Renal pelvis (tissue), 4 donors: ENCODE measurements around the gene TMEM186. TPM values are rescaled to one million over a fixed set of nuclear protein-coding genes. Genes with fewer than 3 reads are reported as not detected.
"Not testable (repeated sequence)": the region's sequence is repeated elsewhere in the genome, so short reads cannot be mapped to it uniquely, and the experiment has no call there.

ENCODE experiments used
- DNase-seq: peaks from one replicate; pipeline ENCODE4 v3.0.0-alpha.2; 2013
- polyA plus RNA-seq, 3 donors: library from polyadenylated mRNA; unstranded; fragments of 120-200 nt; gene quantifications; one replicate each; pipeline ENCODE4 v1.2.1, GENCODE V29; 2013; ENCODE audit not compliant: insufficient read length in 3 of 3

Gene TMEM186
- polyA plus RNA-seq, 3 donors = 16.6 to 20.2 (median 18.7) TPM

DNA sequence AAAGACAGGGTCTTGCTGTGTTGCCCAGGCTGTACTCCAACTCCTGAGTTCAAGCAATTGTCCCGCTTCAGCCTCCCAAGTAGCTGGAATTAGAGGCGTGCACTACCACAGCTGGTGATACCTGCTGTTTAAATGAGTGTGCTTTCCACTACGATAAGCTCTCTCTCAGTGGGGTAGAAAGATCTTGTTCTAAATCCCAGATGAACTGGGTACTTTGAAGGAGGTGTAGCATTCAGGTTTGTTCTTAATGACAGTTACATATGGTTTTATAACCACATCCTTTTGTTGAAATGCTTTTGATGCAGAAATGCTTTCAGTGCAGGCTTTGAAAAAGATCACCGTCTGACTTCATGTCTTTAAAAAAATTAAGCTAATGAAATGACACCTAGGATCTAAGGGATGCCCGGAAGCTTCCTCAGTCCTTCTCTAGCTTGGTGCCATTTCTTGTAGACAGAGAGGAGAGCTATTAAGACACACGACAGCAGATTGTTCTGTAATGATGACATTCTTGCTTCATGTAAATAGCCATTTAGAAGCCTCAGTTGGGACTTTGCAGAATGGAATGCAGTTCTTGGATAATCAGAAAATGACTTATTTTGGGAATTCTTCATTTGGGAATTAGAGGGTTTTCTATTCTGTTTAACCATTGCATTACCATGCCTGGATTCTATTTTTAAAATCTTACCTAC, 19.7 kb upstream of the TMEM186 start:
- no peak for DNase-seq

DNA sequence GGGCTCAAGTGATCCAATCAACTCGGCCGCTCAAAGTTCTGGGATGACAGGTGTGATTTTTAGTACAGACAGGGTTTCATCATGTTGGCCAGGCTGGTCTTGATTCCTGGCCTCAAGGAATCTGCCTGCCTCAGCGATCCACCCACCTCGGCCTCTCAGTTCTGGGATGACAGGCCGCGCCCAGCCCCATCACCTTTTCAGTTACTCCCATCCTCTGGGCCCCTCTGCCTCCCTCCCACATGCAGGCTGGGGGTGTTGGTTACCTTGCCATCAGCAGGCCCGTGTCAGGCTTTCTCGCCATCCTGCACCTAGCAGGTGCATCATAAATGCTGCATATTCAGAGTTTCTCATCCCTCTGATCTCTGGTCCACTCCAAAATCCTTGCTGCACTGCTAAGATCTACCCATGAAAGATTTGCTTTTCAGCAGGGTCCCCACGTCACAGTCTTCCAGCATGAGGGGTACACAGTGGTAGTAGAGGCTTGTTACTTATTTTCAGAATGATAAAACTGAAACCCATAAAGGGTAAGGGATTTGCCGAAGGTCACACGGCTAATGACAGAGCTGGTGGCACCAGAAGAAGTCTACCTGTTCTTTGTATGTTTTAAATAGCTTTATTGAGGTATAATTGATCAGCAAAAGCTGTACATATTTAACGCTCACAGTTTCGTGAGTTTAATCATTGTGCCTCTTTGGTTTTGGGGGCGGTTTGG, 16.8 kb upstream of the TMEM186 start:
- no peak for DNase-seq

- no peak for DNase-seq
Observed at GRCh38 chr16:8812162-8812843, 14.9 kb upstream of the TMEM186 start.

- no peak for DNase-seq
Observed at GRCh38 chr16:8808613-8809353, 11.3 kb upstream of the TMEM186 start.

- DNase-seq = no peak
Observed at GRCh38 chr16:8808009-8808408, 10.6 kb upstream of the TMEM186 start.

GRCh38 chr16:8807189-8807588, 9.8 kb upstream of the TMEM186 start:
- DNase-seq = no peak

DNA sequence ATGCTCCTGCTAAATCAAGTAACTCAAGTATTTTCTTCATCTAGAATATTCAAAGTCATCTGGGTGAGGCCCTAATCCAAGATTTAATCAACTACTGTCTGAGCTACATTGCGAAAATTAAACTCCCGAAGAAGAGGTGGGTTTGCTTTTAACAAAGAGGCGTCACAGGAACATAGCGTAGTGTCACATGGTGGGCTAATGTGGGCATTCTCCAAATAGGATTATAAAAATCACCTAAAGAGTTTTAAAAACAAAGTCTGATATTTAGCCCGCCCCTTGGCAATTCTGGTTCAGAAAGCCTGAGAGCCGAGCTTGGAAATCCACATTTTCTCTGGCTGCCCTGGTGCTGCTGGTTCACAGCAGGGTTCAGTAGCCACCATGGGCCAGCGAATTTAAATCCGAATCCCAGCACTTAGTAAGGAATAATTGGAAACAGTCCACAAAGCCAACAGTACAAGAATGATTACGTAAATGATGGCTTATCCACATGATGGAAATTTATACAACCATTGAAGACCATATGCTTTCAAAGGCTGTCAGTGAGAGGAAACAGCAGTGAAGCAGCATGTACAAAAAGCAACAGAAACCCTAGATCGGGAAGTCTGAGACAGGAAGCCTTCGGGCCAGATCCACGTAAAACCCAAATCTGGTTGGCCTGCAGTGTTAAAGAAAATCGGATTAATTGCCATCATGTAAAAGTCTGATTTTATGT, 9.0 kb upstream of the TMEM186 start:
- no peak for DNase-seq

DNA sequence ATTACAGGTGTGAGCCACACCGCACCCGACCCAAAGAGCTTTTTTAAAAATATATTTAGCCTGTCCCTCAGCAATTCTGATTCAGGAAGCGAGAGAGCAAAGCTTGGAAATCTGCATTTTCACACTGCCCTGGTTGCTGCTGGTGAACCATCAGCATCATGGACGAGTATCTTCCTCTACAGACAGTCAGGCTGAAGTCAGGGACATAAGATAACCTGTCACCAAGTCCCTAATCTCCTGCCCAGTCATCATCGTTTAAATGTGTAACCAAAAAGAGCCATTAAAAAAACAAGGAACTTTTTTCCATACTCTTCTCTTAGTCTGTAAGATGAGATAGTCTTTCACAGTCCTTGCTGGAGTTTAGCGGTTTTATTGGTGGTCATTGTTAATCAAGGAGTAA, 6.9 kb upstream of the TMEM186 start:
- no peak for DNase-seq

DNA sequence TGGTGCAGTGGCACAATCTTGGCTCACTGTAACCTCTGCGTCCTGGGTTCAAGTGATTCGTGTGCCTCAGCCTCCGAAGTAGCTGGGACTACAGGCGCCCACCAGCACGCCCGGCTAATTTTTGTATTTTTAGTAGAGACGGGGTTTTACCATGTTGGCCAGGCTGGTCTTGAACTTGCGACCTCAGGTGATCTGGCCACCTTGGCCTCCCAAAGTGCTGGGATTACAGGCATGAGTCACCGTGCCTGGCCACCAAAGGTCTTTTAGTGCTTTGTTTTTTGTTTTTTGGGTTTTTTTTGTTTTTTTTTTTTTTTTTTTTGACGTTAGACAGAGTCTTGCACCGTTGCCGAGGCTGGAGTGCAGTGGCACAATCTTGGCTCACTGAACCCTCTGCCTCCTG, 6.3 kb upstream of the TMEM186 start:
- not testable (repeated sequence) for DNase-seq

DNA sequence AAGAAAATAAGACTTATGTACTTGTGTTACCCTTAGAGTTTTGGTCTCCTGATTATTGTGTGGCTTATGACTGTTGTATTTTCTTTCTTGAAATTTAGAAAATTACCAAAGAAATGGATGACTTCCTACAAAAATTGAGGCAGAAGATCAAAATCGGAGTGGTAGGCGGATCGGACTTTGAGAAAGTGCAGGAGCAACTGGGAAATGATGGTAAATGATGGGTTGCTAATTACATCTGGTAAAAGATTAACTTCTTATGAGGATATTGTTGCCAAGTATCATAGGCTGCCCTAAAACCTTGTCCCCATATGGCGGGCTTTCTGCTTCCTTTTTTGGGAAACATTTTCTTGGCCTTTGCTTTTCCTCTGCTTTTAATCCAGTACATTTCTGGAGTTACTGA, 4.3 kb upstream of the TMEM186 start:
- no peak for DNase-seq

GRCh38 chr16:8798535-8799157, 1.2 kb upstream of the TMEM186 start:
- DNase-seq = no peak

GRCh38 chr16:8798174-8798527, 712 bp upstream of the TMEM186 start:
- DNase-seq = no peak

DNA sequence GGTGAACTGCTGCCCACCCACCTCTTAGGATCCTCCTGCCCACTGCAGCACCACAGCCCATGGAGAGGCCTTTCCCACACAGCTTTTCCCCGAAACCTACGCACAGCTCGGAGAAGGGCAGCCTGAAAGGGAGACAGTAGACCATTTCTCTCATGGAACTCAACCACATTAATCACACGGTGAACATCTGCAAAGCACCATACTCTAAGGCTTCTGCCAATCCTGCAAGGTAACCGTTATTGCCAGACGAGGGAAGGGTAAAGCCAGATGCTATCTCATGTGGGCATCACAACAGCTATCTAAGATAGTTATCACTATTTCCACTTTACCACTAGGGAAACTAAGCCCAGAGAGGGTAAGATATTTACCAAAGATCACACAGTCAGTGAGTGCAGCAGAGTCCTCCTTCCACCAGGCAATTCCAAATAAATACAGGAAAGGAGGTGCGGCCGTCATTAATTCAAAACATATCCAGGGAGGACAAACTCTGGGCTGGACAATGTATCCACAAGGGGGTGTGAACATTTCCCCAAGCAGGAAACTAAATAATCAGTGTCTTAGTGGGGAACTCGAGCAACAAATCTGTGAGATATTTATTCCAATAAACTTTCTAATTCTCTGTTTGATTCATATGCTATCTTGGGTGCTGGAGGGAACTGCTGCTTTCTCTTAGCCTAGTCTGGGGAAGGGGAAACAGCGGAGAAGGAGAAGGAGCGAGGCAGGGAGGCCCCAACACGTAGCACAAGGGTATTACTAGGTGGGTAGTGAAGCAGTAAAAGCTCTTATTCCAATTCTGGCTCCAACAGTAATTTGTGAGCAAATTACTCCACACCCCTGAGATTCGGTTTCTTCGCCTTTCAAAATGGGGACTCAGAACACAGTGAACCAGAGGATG, 723 bp downstream of the TMEM186 start:
- DNase-seq = no peak

DNA sequence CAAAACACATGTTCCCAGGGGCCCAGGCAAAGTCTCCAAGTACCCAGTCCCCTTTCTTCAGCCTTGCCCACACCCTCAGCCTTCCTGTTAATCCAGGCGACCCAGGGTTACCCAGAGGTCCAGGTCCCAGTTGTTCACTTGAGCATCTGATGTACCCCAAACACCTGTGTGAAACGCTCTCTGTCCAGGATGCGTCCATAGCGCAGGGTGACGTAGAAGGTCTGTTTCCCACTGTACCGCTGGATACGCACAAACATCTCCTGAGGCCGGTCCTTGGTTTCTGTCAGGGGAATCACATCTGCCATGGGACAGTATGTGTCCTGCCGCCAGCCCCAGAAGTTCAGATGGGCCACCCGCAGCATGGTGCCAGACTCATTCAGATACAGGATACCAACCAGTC, 1.6 kb downstream of the TMEM186 start:
- DNase-seq = no peak

DNA sequence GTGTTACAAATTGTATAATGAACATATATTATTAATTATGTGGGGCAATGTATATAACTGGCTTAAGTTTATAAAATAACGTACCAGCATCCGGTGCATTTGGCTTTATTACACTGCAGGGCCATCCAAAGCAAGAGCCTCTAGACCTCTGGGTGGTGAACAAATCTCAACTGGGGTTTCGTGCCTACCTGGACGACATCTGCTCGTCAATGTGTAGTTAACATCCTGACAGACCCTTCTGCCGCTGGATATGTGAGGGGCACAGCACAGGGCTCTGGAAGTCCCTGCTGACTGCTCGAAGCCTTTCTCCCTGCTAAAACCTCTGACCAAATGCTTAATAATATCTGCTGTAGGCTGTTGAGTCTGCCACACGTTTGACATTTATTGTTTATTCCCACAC, 2.3 kb downstream of the TMEM186 start:
- no peak for DNase-seq

DNA sequence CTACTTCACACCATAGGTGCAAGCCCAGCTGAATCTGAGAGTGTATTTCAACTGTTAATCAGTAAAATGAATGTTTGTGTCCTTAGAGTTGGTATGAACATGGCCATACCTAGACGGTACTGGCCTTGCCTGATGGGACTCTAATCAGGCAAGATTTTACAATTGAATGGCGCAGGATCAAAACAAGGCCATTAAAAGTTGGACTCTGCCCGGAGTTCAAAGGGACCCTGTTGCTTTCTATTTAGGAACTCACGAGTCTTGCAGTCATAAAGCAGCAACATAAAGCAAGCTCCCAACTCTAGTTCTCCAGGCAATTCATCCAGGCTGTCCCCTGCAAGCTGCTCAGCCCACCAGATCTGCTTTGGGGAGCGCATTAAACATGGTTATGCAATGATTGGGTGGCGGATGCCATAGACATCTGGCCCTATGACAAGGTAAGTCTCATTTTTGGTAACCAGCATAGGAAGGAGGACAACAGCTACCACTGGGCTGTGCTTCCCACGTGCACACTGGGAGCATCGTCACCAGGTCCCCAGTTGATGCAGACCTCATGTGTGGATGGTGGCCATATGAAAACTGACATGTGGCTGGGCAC, 8.8 kb downstream of the TMEM186 start:
- no peak for DNase-seq

DNA sequence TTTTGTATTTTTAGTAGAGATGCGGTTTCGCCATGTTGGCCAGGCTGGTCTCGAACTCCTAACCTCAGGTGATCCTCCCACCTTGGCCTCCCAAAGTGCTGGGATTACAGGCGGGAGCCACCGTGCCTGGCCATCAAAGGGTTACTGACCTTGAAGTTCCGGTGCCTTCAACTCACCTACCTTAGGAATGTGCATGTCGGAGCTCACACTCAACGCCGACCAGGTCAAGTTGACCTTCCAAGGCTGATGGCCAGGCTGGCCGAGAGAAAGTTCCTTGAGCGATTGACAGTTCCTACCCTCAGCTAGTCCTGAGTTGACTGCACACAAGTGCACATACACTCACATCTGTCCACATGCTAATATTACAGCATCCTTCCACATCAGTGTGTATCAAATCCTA, 11.1 kb downstream of the TMEM186 start:
- DNase-seq = not testable (repeated sequence)

GRCh38 chr16:8785408-8785807, 12.0 kb downstream of the TMEM186 start:
- no peak for DNase-seq

GRCh38 chr16:8782673-8783072, 14.8 kb downstream of the TMEM186 start:
- DNase-seq = no peak

- DNase-seq = no peak
Observed at GRCh38 chr16:8781797-8782196, 15.6 kb downstream of the TMEM186 start.
